H7 (cell line): Measurements from ENCODE around the gene ZNF630. TPM values are rescaled to one million over a fixed set of nuclear protein-coding genes. Genes with fewer than 3 reads are reported as not detected.
"Not testable (repeated sequence)": the region's sequence is repeated elsewhere in the genome, so short reads cannot be mapped to it uniquely, and the experiment has no call there.

ENCODE experiments used
- DNase-seq: peaks from one replicate; pipeline ENCODE4 v3.0.0; 2012
- H3K27me3 ChIP-seq: 2 replicates; pipeline ENCODE4 v1.6.0; 2011; ENCODE audit warnings: mild to moderate bottlenecking, low read length; ENCODE audit not compliant: control insufficient read depth, insufficient read depth
- H3K36me3 ChIP-seq: replicated peaks from 2 replicates; pipeline ENCODE4 v1.5.1; 2011; ENCODE audit warnings: low read length; ENCODE audit not compliant: control insufficient read depth, insufficient read depth
- H3K4me3 ChIP-seq: 2 replicates; pipeline ENCODE4 v1.5.1; 2011; ENCODE audit warnings: low read depth, mild to moderate bottlenecking, control low read depth, low read length, moderate library complexity; ENCODE audit not compliant: insufficient read depth
- total RNA-seq: library from RNA; depleted of rRNA; stranded (reverse); fragments of >200 nt; shearing (Covaris generic); gene quantifications from 2 replicates; pipeline ENCODE4 v1.2.3, GENCODE V29; 2014; rRNA removed

The ZNF630 gene
- total RNA-seq, 1 experiment from 2014 or later: 1.4 TPM

DNA sequence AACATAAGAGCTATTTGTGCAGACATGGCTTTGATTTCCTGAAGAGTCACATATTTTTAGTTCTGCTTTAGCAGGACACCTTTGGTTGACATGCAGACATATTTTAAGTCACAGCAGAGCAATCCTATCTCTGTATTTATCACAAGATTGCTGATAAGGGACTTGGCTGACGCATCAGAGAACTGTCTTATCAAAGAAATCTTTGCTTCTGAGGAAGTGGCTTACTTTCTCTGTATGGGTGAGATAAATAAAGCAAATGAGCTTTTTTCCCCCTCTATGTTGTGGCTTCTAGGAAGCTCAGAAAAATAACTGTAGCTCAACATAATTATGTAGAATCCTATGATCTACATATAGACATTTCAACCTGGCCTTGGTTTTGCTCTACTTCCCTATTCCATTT, 51.5 kb downstream of the ZNF630 start:
- not testable (repeated sequence) for H3K36me3 ChIP-seq, DNase-seq, H3K27me3 ChIP-seq, H3K4me3 ChIP-seq

GRCh38 chrX:48016583-48017310, 54.7 kb downstream of the ZNF630 start:
- not testable (repeated sequence) for H3K36me3 ChIP-seq, H3K27me3 ChIP-seq, H3K4me3 ChIP-seq, DNase-seq

DNA sequence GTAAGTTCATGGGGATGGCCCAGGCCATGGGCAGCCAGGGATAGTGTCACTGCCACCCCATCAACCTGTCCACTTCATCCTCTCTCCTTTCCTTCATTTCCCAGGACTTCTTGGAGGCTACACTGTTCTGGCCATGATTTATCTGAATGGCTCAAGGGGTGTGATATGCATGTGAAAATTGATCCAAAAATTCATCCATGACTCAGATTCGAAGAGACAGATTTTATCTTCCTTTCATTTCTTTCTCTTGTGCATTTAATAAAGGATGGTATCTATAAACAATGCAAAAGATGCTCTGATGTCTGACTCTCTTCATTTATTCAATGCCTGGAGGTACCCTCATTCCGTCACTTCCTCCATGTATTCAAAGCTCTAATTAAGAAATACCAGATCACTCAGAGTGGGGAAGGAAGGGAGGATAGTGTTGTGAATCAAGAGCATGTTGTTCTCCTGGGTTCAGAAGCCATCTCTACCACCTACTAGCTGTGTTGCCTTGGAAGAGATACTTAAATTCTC, 61.9 kb downstream of the ZNF630 start:
- H3K27me3 ChIP-seq, H3K36me3 ChIP-seq, H3K4me3 ChIP-seq, DNase-seq: not testable (repeated sequence)

Other genes with a start within 250 kb of the ZNF630 start
- 3.7 and 3.9 TPM in 2 replicates for gene ZNF81, start 234.7 kb downstream of the ZNF630 start, total RNA-seq
- 3.5 and 9.1 TPM in 2 replicates for gene ZNF182, start 67.7 kb downstream of the ZNF630 start, total RNA-seq
- not detected in 2 replicates for gene SPACA5, start 64.7 kb downstream of the ZNF630 start, total RNA-seq
- gene SPACA5B, start 59.0 kb upstream of the ZNF630 start, total RNA-seq: not detected in 2 replicates
- not detected in 2 replicates for gene SSX5, start 125.2 kb upstream of the ZNF630 start, total RNA-seq
- 0.14 and 0.18 TPM in 2 replicates for gene SSX1, start 183.8 kb upstream of the ZNF630 start, total RNA-seq